HepG2 (cell line): ENCODE measurements around the gene DIP2C.

Source experiments
- CEBPB ChIP-seq: IDR thresholded peaks from 2 replicates; pipeline ENCODE4 v1.6.1; 2011; ENCODE audit warnings: low read depth, low read length, improper control_type of control experiment, borderline replicate concordance
- EZH2 ChIP-seq: conservative IDR thresholded peaks from 2 replicates; pipeline ENCODE4 v1.6.1; 2012; ENCODE audit warnings: mild to moderate bottlenecking, low read depth, low read length, moderate library complexity
- NFYB ChIP-seq: sonication (generic); formaldehyde crosslinking; IDR thresholded peaks from 2 replicates; pipeline ENCODE4 v1.4.0; 2020; ENCODE audit warnings: missing genetic modification reagents
- RXRA ChIP-seq: sonication (generic); formaldehyde crosslinking; IDR thresholded peaks from 2 replicates; pipeline ENCODE4 v1.5.1; 2020; ENCODE audit warnings: missing genetic modification reagents
- SP140L ChIP-seq: sonication (generic); formaldehyde crosslinking; IDR thresholded peaks from 2 replicates; pipeline ENCODE4 v1.4.0; 2020; ENCODE audit warnings: missing genetic modification reagents, borderline replicate concordance
- SP2 ChIP-seq: sonication (generic); formaldehyde crosslinking; IDR thresholded peaks from 2 replicates; pipeline ENCODE4 v1.5.1; 2020; ENCODE audit warnings: mild to moderate bottlenecking, missing genetic modification reagents
- ZBTB42 ChIP-seq: sonication (generic); formaldehyde crosslinking; IDR thresholded peaks from 2 replicates; pipeline ENCODE4 v1.5.0; 2020; ENCODE audit warnings: mild to moderate bottlenecking, missing genetic modification reagents
- ZNF44 ChIP-seq: sonication (generic); formaldehyde crosslinking; IDR thresholded peaks from 2 replicates; pipeline ENCODE4 v1.5.1; 2020; ENCODE audit warnings: mild to moderate bottlenecking, missing genetic modification reagents
- ZNF652 ChIP-seq: IDR thresholded peaks from 2 replicates; pipeline ENCODE4 v1.6.1; 2016; ENCODE audit warnings: low read depth, borderline replicate concordance
- ZNF772 ChIP-seq: sonication (generic); formaldehyde crosslinking; IDR thresholded peaks from 2 replicates; pipeline ENCODE4 v1.5.0; 2020; ENCODE audit warnings: mild to moderate bottlenecking, missing genetic modification reagents
- ZSCAN25 ChIP-seq: sonication (generic); formaldehyde crosslinking; IDR thresholded peaks from 2 replicates; pipeline ENCODE4 v1.8.0; 2022; ENCODE audit warnings: mild to moderate bottlenecking, missing genetic modification reagents
- TF ChIP-seq, protein P1 (sequence below): sonication (generic); formaldehyde crosslinking; IDR thresholded peaks from 2 replicates; pipeline ENCODE4 v1.4.0; 2020; ENCODE audit warnings: missing genetic modification reagents, borderline replicate concordance
- TF ChIP-seq, protein P2 (sequence below): sonication (generic); formaldehyde crosslinking; IDR thresholded peaks from 2 replicates; pipeline ENCODE4 v1.9.0; 2021; ENCODE audit warnings: missing genetic modification reagents, mild to moderate bottlenecking, borderline replicate concordance
- TF ChIP-seq, protein P3 (sequence below): sonication (generic); formaldehyde crosslinking; conservative IDR thresholded peaks from 2 replicates; pipeline ENCODE4 v1.5.0; 2020; ENCODE audit warnings: missing genetic modification reagents

DNA sequence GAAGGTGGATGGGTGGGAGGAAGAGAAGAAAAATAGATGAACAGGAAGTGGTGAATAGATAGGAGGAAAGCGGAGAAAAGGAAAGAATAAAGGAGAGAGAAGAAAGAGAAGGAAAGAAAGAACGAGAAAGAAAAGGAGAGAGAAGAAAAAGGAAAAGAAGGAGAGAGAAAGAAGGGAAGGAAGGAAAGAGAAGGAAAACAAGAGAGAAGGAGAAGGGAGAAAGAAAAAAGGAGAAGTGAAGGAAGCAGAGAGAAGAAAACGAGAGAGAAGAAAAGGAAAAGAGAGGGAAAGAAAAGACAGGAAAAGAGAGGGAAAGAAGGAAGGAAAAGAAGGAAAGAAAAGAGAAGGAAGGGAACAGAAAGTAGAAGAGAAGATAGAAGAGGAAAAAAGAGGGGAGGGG lies 211.8 kb downstream of the DIP2C start:
- TF ChIP-seq CEBPB (no peak), ZNF772 (CRISPR knock-in tag) (no peak), SP140L (no peak), ZNF44 (CRISPR knock-in tag) (no peak), ZSCAN25 (CRISPR knock-in tag) (no peak), ZBTB42 (CRISPR knock-in tag) (no peak), SP2 (CRISPR knock-in tag) (no peak), RXRA (CRISPR knock-in tag) (no peak), ZNF652 (CRISPR knock-in tag) (no peak), NFYB (CRISPR knock-in tag) (no peak), EZH2 (no peak)
- TF ChIP-seq, protein P1, sequence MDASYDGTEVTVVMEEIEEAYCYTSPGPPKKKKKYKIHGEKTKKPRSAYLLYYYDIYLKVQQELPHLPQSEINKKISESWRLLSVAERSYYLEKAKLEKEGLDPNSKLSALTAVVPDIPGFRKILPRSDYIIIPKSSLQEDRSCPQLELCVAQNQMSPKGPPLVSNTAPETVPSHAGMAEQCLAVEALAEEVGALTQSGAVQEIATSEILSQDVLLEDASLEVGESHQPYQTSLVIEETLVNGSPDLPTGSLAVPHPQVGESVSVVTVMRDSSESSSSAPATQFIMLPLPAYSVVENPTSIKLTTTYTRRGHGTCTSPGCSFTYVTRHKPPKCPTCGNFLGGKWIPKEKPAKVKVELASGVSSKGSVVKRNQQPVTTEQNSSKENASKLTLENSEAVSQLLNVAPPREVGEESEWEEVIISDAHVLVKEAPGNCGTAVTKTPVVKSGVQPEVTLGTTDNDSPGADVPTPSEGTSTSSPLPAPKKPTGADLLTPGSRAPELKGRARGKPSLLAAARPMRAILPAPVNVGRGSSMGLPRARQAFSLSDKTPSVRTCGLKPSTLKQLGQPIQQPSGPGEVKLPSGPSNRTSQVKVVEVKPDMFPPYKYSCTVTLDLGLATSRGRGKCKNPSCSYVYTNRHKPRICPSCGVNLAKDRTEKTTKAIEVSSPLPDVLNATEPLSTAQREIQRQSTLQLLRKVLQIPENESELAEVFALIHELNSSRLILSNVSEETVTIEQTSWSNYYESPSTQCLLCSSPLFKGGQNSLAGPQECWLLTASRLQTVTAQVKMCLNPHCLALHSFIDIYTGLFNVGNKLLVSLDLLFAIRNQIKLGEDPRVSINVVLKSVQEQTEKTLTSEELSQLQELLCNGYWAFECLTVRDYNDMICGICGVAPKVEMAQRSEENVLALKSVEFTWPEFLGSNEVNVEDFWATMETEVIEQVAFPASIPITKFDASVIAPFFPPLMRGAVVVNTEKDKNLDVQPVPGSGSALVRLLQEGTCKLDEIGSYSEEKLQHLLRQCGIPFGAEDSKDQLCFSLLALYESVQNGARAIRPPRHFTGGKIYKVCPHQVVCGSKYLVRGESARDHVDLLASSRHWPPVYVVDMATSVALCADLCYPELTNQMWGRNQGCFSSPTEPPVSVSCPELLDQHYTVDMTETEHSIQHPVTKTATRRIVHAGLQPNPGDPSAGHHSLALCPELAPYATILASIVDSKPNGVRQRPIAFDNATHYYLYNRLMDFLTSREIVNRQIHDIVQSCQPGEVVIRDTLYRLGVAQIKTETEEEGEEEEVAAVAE (CRISPR knock-in tag): no peak
- TF ChIP-seq, protein P2, sequence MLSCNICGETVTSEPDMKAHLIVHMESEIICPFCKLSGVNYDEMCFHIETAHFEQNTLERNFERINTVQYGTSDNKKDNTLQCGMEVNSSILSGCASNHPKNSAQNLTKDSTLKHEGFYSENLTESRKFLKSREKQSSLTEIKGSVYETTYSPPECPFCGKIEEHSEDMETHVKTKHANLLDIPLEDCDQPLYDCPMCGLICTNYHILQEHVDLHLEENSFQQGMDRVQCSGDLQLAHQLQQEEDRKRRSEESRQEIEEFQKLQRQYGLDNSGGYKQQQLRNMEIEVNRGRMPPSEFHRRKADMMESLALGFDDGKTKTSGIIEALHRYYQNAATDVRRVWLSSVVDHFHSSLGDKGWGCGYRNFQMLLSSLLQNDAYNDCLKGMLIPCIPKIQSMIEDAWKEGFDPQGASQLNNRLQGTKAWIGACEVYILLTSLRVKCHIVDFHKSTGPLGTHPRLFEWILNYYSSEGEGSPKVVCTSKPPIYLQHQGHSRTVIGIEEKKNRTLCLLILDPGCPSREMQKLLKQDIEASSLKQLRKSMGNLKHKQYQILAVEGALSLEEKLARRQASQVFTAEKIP (CRISPR knock-in tag): no peak
- TF ChIP-seq, protein P3, sequence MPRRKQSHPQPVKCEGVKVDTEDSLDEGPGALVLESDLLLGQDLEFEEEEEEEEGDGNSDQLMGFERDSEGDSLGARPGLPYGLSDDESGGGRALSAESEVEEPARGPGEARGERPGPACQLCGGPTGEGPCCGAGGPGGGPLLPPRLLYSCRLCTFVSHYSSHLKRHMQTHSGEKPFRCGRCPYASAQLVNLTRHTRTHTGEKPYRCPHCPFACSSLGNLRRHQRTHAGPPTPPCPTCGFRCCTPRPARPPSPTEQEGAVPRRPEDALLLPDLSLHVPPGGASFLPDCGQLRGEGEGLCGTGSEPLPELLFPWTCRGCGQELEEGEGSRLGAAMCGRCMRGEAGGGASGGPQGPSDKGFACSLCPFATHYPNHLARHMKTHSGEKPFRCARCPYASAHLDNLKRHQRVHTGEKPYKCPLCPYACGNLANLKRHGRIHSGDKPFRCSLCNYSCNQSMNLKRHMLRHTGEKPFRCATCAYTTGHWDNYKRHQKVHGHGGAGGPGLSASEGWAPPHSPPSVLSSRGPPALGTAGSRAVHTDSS (CRISPR knock-in tag): no peak
